Prostate gland (tissue), 2 donors: ENCODE results near the gene JPT1.

ENCODE experiments used
- POLR2A ChIP-seq: fragments of 450-650 bp; IDR thresholded peaks from one replicate; pipeline ENCODE4 v1.6.1; 2016; ENCODE audit warnings: antibody characterized with exemption, mild to moderate bottlenecking
- POLR2AphosphoS5 ChIP-seq: sonication (generic); formaldehyde crosslinking; IDR thresholded peaks from one replicate; pipeline ENCODE4 v1.6.1; 2017; ENCODE audit warnings: antibody characterized with exemption
- TF ChIP-seq, protein P1 (sequence below), 4 experiments: fragments of 200-600 bp in 2 of 4; fragments of 450-650 bp in 2 of 4; sonication (generic) in 2 of 4; IDR thresholded peaks; 1 replicate in 3 of 4; 2 replicates in 1 of 4; pipeline ENCODE4 v1.5.1; 2016 to 2019; ENCODE audit warnings: antibody characterized with exemption in 4 of 4, mild to moderate bottlenecking in 2 of 4, moderate library complexity in 2 of 4

DNA sequence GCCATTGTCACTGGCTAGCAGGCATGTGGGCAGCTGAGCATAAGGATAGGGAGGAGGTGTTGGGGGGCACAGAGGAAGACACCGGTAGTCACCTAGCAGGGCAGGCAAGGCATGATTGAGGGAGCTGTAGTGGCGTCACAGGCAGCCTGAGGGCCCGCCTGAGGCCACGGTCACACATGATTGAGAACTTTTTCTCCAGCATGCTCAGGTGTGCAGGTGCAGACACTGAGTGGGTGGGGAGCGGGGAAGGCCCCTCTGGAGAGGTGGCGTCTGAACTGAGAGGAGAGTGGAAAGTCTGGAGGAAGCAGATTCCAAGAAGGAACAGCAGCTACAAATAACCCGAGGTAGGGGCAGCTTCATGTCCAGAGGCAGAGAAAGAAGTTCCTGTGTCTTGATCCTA lies 55.5 kb downstream of the JPT1 start:
- TF ChIP-seq, protein P1, sequence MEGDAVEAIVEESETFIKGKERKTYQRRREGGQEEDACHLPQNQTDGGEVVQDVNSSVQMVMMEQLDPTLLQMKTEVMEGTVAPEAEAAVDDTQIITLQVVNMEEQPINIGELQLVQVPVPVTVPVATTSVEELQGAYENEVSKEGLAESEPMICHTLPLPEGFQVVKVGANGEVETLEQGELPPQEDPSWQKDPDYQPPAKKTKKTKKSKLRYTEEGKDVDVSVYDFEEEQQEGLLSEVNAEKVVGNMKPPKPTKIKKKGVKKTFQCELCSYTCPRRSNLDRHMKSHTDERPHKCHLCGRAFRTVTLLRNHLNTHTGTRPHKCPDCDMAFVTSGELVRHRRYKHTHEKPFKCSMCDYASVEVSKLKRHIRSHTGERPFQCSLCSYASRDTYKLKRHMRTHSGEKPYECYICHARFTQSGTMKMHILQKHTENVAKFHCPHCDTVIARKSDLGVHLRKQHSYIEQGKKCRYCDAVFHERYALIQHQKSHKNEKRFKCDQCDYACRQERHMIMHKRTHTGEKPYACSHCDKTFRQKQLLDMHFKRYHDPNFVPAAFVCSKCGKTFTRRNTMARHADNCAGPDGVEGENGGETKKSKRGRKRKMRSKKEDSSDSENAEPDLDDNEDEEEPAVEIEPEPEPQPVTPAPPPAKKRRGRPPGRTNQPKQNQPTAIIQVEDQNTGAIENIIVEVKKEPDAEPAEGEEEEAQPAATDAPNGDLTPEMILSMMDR (IDR thresholded peaks at IDR 0.05) = no peak
- TF ChIP-seq POLR2A (no peak), POLR2AphosphoS5 (no peak)
